Fibroblast of villous mesenchyme (primary cell): Measurements from ENCODE around the gene MACROD2. TPM values are rescaled to one million over a fixed set of nuclear protein-coding genes. Genes with fewer than 3 reads are reported as not detected.

ENCODE experiments used
- DNase-seq: peaks from one replicate; pipeline ENCODE4 v3.0.0-alpha.2; 2010; ENCODE audit warnings: low read depth
- H3K4me3 ChIP-seq: 2 replicates; pipeline ENCODE4 v1.5.1; 2011; ENCODE audit warnings: low read depth, mild to moderate bottlenecking, low read length
- CTCF ChIP-seq: IDR thresholded peaks from 2 replicates; pipeline ENCODE4 v1.5.1; 2012; ENCODE audit warnings: low read depth, mild to moderate bottlenecking, low read length; ENCODE audit not compliant: insufficient read depth
- total RNA-seq: library from RNA; depleted of rRNA; stranded (reverse); fragments of >200 nt; gene quantifications from 2 replicates; pipeline ENCODE4 v1.2.3, GENCODE V29; 2012

The MACROD2 gene
- total RNA-seq, 1 donor: 1.7 TPM

- TF ChIP-seq CTCF: no peak
- H3K4me3 ChIP-seq: no peak overlapping the region
- no peak for DNase-seq
These were observed 122.5 kb downstream of the MACROD2 start for GRCh38 chr20:14117768-14118167.

- no peak for DNase-seq
- no peak for TF ChIP-seq CTCF
- no peak overlapping the region for H3K4me3 ChIP-seq
These were observed 131.5 kb downstream of the MACROD2 start for GRCh38 chr20:14126856-14127255.

GRCh38 chr20:14127514-14128223 lies 132.4 kb downstream of the MACROD2 start:
- no peak for DNase-seq
- no peak overlapping the region for H3K4me3 ChIP-seq
- TF ChIP-seq CTCF: no peak

- no peak for TF ChIP-seq CTCF
- DNase-seq: no peak
- no peak overlapping the region for H3K4me3 ChIP-seq
These were observed 138.7 kb downstream of the MACROD2 start for GRCh38 chr20:14134004-14134403.

- DNase-seq: peak; percentile 69
- TF ChIP-seq CTCF: peak; percentile 74
- H3K4me3 ChIP-seq: no peak overlapping the region
These were observed 146.9 kb downstream of the MACROD2 start for GRCh38 chr20:14142171-14142570.

- H3K4me3 ChIP-seq: no peak overlapping the region
- no peak for TF ChIP-seq CTCF
- DNase-seq: peak; percentile 92
These were observed 147.8 kb downstream of the MACROD2 start for GRCh38 chr20:14142964-14143627.
